Peyer's patch (tissue), 4 donors: ENCODE data around the gene MRPL51.
A peak's percentile ranks its signal among the peaks of the same experiment; 100 is the strongest.

Source experiments
- CTCF ChIP-seq, 6 experiments: fragments of 450-650 bp in 4 of 6; fragments of 200-600 bp in 2 of 6; sonication (generic) in 1 of 6; IDR thresholded peaks; one replicate each; pipeline ENCODE4 v1.5.1; 2017 to 2019; ENCODE audit warnings: antibody characterized with exemption in 6 of 6, mild to moderate bottlenecking in 3 of 6, moderate library complexity in 1 of 6
- POLR2A ChIP-seq, 2 donors: fragments of 450-650 bp; IDR thresholded peaks; one replicate each; pipeline ENCODE4 v1.5.1; 2017; ENCODE audit warnings: antibody characterized with exemption in 2 of 2, mild to moderate bottlenecking in 2 of 2, moderate library complexity in 2 of 2

GRCh38 chr12:6492838-6493496 is at the start of gene MRPL51:
- TF ChIP-seq POLR2A (IDR thresholded peaks at IDR 0.05), result peak; percentile 70 to 82
- no peak for TF ChIP-seq CTCF (IDR thresholded peaks at IDR 0.05)
